B cell (primary cell): ENCODE data around the gene BRICD5. TPM values are rescaled to one million over a fixed set of nuclear protein-coding genes. Genes with fewer than 3 reads are reported as not detected.

ENCODE experiments used
- ATAC-seq: fragments of 200-7000 bp; cut with Tn5 transposase; one replicate; pipeline ENCODE4 v1.10.0; 2021; ENCODE audit warnings: low read depth, mild to moderate bottlenecking, moderate number of reproducible peaks, moderate library complexity
- CTCF ChIA-PET: fragments of 350-600 bp; sonication (Branson Sonifier 250); formaldehyde crosslinking; loops from one replicate; lab custom pipeline; 2021; ENCODE audit warnings: antibody characterized with exemption, inconsistent platforms; lab: Charles Lee
- POLR2A ChIA-PET: fragments of 350-600 bp; sonication (Branson Sonifier 250); formaldehyde crosslinking; loops from one replicate; lab custom pipeline; 2021; ENCODE audit warnings: antibody characterized with exemption; lab: Charles Lee
- DNase-seq: peaks from one replicate; pipeline ENCODE4 v3.0.0; 2013
- H2AFZ ChIP-seq: 2 replicates; pipeline ENCODE4 v1.6.1; 2012; ENCODE audit warnings: mild to moderate bottlenecking, low read depth, low read length; ENCODE audit not compliant: insufficient read depth, poor library complexity, severe bottlenecking
- H3K27ac ChIP-seq, 2 donors: 1 replicate in 1 of 2; 2 replicates in 1 of 2; pipeline ENCODE4 v1.5.1; 2012 to 2013; ENCODE audit warnings: low read length in 2 of 2, mild to moderate bottlenecking in 2 of 2, moderate library complexity in 1 of 2
- H3K27me3 ChIP-seq, 4 experiments: fragments of 200-600 bp in 1 of 4; sonication (generic) in 1 of 4; replicated peaks in 1 of 4; 1 replicate in 2 of 4; 2 replicates in 2 of 4; pipeline versions ENCODE4 v1.6.1 to v1.7.0; 2013 to 2016; ENCODE audit warnings: low read length in 3 of 4, mild to moderate bottlenecking in 2 of 4, mixed read lengths in 1 of 4, moderate library complexity in 1 of 4; ENCODE audit not compliant: insufficient read depth in 4 of 4, control insufficient read depth in 3 of 4; ENCODE audit errors: control extremely low read depth in 1 of 4
- H3K36me3 ChIP-seq, 2 experiments: replicated peaks in 1 of 2; 1 replicate in 1 of 2; 2 replicates in 1 of 2; pipeline versions ENCODE4 v1.6.1 to v1.7.1; 2013; ENCODE audit warnings: low read length in 1 of 2; ENCODE audit not compliant: insufficient read depth in 2 of 2, control insufficient read depth in 1 of 2; ENCODE audit errors: control extremely low read depth in 1 of 2, extremely low read depth in 1 of 2
- H3K4me1 ChIP-seq, 2 donors: fragments of 200-600 bp in 1 of 2; sonication (generic) in 1 of 2; 1 replicate in 1 of 2; 2 replicates in 1 of 2; pipeline versions ENCODE4 v1.5.1 to v1.6.1; 2013 to 2017; ENCODE audit warnings: low read length in 2 of 2; ENCODE audit not compliant: control insufficient read depth in 2 of 2, insufficient read depth in 2 of 2
- H3K4me2 ChIP-seq: replicated peaks from 2 replicates; pipeline ENCODE3; 2012; ENCODE audit warnings: mild to moderate bottlenecking, low read depth, low read length; ENCODE audit not compliant: poor library complexity, severe bottlenecking
- H3K4me3 ChIP-seq, 5 experiments: fragments of 200-600 bp in 1 of 5; sonication (generic) in 1 of 5; 1 replicate in 3 of 5; 2 replicates in 2 of 5; pipeline versions ENCODE4 v1.5.1 to v1.7.0; 2011 to 2016; ENCODE audit warnings: low read length in 4 of 5, mild to moderate bottlenecking in 4 of 5, low read depth in 2 of 5, control low read depth in 1 of 5, moderate library complexity in 1 of 5; ENCODE audit not compliant: insufficient read depth in 1 of 5; ENCODE audit errors: control extremely low read depth in 1 of 5, extremely low read depth in 1 of 5
- H3K79me2 ChIP-seq: fragments of 200-600 bp; sonication (generic); one replicate; pipeline ENCODE4 v1.6.0; 2016; ENCODE audit warnings: low read length; ENCODE audit not compliant: control insufficient read depth, insufficient read depth
- H3K9ac ChIP-seq: fragments of 200-600 bp; sonication (generic); 2 replicates; pipeline ENCODE4 v1.6.1; 2017; ENCODE audit warnings: mild to moderate bottlenecking, low read length, moderate library complexity
- H3K9me3 ChIP-seq, 3 donors: one replicate each; pipeline versions ENCODE4 v1.6.1 to v1.7.1; 2013; ENCODE audit warnings: low read length in 2 of 3; ENCODE audit not compliant: control insufficient read depth in 2 of 3, insufficient read depth in 1 of 3; ENCODE audit errors: control extremely low read depth in 1 of 3
- H4K20me1 ChIP-seq: 2 replicates; pipeline ENCODE4 v1.6.0; 2012; ENCODE audit warnings: mild to moderate bottlenecking, low read length; ENCODE audit not compliant: insufficient read depth, control insufficient read depth, poor library complexity, severe bottlenecking
- H3K27ac Mint-ChIP-seq: one replicate; pipeline ENCODE4 v1.8.0; 2021; ENCODE audit warnings: mixed read lengths
- H3K27me3 Mint-ChIP-seq: one replicate; pipeline ENCODE4 v1.8.0; 2021; ENCODE audit warnings: mixed read lengths
- H3K4me1 Mint-ChIP-seq: one replicate; pipeline ENCODE4 v1.8.0; 2021; ENCODE audit warnings: mixed read lengths
- H3K4me3 Mint-ChIP-seq: one replicate; pipeline ENCODE4 v1.8.0; 2021; ENCODE audit warnings: mixed read lengths
- H3K9me3 Mint-ChIP-seq: one replicate; pipeline ENCODE4 v1.8.0; 2022; ENCODE audit warnings: mixed read lengths; ENCODE audit not compliant: insufficient read depth
- EZH2 ChIP-seq: IDR thresholded peaks from 2 replicates; pipeline ENCODE4 v1.6.1; 2012; ENCODE audit warnings: borderline replicate concordance, low read depth, mild to moderate bottlenecking, moderate library complexity, low read length; ENCODE audit not compliant: insufficient read depth, poor library complexity, severe bottlenecking
- WGBS: methylation state at CpG from one replicate; pipeline ENCODE4 v1.1.5; 2013; ENCODE audit warnings: missing lambda C conversion rate; ENCODE audit not compliant: insufficient coverage; 5-methylcytosine and 5-hydroxymethylcytosine counted together
- intact Hi-C: fragments of 100-400 bp; cut with micrococcal nuclease; formaldehyde crosslinking; loops from one replicate; pipeline ENCODE4 v1.10.0; 2022
- polyA plus RNA-seq: library from polyadenylated mRNA; depleted of rRNA; stranded (reverse); fragments of >200 nt; gene quantifications from 2 replicates; pipeline ENCODE4 v1.2.3, GENCODE V29; 2012
- total RNA-seq, 2 donors: library from RNA; stranded (reverse); fragments of 120-200 nt in 1 of 2; gene quantifications; 1 replicate in 1 of 2; 2 replicates in 1 of 2; pipeline versions ENCODE4 v1.2.3 to v1.2.4, GENCODE V29; 2013 to 2022
- TF ChIP-seq, protein P1 (sequence below): fragments of 200-600 bp; IDR thresholded peaks from one replicate; pipeline ENCODE4 v1.8.0; 2022; ENCODE audit warnings: antibody characterized with exemption, mild to moderate bottlenecking

Gene BRICD5
- total and polyA plus RNA-seq, 2 donors (not counting 1 experiment from before 2014, with no cell fraction given): 11.9 to 18.3 TPM

GRCh38 chr16:2210009-2210332, 692 bp downstream of the BRICD5 start:
- H3K27ac Mint-ChIP-seq: no peak overlapping the region
- CTCF ChIA-PET: interaction anchor here (1.2 kb wide), 1 partner anchor 15 kb away, joined by 3 read pairs; no protein-coding TSS in a partner anchor
- WGBS: 97% methylated on average over 16 of the region's 17 CpGs

GRCh38 chr16:2209258-2210008, 1.2 kb downstream of the BRICD5 start:
- Histone ChIP-seq H3K4me2 (no peak overlapping the region), H4K20me1 (peaks cover 11% of the 10 kb centered on the region), H3K9me3 (no peaks in the 10 kb centered on the region), H3K36me3 (peaks cover 0 to 37% of the 10 kb centered on the region in 2 experiments), H3K79me2 (peaks cover 25% of the 10 kb centered on the region), H3K9ac (no peak overlapping the region), H3K4me3 (no peak overlapping the region), H3K27me3 (no peaks in the 10 kb centered on the region), H3K4me1 (peaks cover 21 to 34% of the 10 kb centered on the region in 2 donors), H3K27ac (no peak overlapping the region), H2AFZ (no peak overlapping the region)
- DNase-seq (no peak), ATAC-seq (no peak)
- intact Hi-C loops: no loop called here
- no peaks in the 10 kb centered on the region for H3K9me3 Mint-ChIP-seq
- ChIA-PET CTCF (interaction anchor here (1.2 kb wide), 1 partner anchor 14 kb away, joined by 3 read pairs; no protein-coding TSS in a partner anchor), POLR2A (interaction anchor here (0.5 kb wide), 1 partner anchor 7 kb away, joined by 5 read pairs; no protein-coding TSS in a partner anchor)
- H3K4me1 Mint-ChIP-seq: peaks cover 32% of the 10 kb centered on the region
- H3K27ac Mint-ChIP-seq: no peak overlapping the region
- 96% methylated on average over 22 of the region's 29 CpGs for WGBS
- H3K4me3 Mint-ChIP-seq: no peak overlapping the region
- H3K27me3 Mint-ChIP-seq: no peaks in the 10 kb centered on the region
- no peak for TF ChIP-seq EZH2
- TF ChIP-seq, protein P1, sequence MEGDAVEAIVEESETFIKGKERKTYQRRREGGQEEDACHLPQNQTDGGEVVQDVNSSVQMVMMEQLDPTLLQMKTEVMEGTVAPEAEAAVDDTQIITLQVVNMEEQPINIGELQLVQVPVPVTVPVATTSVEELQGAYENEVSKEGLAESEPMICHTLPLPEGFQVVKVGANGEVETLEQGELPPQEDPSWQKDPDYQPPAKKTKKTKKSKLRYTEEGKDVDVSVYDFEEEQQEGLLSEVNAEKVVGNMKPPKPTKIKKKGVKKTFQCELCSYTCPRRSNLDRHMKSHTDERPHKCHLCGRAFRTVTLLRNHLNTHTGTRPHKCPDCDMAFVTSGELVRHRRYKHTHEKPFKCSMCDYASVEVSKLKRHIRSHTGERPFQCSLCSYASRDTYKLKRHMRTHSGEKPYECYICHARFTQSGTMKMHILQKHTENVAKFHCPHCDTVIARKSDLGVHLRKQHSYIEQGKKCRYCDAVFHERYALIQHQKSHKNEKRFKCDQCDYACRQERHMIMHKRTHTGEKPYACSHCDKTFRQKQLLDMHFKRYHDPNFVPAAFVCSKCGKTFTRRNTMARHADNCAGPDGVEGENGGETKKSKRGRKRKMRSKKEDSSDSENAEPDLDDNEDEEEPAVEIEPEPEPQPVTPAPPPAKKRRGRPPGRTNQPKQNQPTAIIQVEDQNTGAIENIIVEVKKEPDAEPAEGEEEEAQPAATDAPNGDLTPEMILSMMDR: no peak

More at GRCh38 chr16:2210009-2210332, 692 bp downstream of the BRICD5 start:
- no peak overlapping the region for H3K4me3 ChIP-seq
- H2AFZ ChIP-seq: no peak overlapping the region
- peaks cover 11% of the 10 kb centered on the region for H4K20me1 ChIP-seq
- Mint-ChIP-seq H3K9me3 (no peaks in the 10 kb centered on the region), H3K4me1 (peaks cover 30% of the 10 kb centered on the region), H3K4me3 (no peak overlapping the region), H3K27me3 (no peaks in the 10 kb centered on the region)
- ATAC-seq (no peak), DNase-seq (no peak)
- H3K4me2 ChIP-seq: no peak overlapping the region
- no peaks in the 10 kb centered on the region for H3K27me3 ChIP-seq
- no peaks in the 10 kb centered on the region for H3K9me3 ChIP-seq
- intact Hi-C loops: no loop called here
- peaks cover 0 to 37% of the 10 kb centered on the region in 2 experiments for H3K36me3 ChIP-seq
- POLR2A ChIA-PET: no interaction called here
- H3K79me2 ChIP-seq: peaks cover 25% of the 10 kb centered on the region
- H3K4me1 ChIP-seq: peaks cover 16 to 29% of the 10 kb centered on the region in 2 donors
- TF ChIP-seq EZH2: no peak
- TF ChIP-seq, protein P1: no peak
- no peak overlapping the region for H3K27ac ChIP-seq
- no peak overlapping the region for H3K9ac ChIP-seq
